GM19438 (cell line): ENCODE results near the gene C17orf114.

Experiments used
- ATAC-seq: cut with Tn5 transposase; IDR thresholded peaks from one replicate; pipeline ENCODE4 v1.9.1; 2021; ENCODE audit warnings: low read depth; ENCODE audit not compliant: unreplicated experiment

The C17orf114 gene

DNA sequence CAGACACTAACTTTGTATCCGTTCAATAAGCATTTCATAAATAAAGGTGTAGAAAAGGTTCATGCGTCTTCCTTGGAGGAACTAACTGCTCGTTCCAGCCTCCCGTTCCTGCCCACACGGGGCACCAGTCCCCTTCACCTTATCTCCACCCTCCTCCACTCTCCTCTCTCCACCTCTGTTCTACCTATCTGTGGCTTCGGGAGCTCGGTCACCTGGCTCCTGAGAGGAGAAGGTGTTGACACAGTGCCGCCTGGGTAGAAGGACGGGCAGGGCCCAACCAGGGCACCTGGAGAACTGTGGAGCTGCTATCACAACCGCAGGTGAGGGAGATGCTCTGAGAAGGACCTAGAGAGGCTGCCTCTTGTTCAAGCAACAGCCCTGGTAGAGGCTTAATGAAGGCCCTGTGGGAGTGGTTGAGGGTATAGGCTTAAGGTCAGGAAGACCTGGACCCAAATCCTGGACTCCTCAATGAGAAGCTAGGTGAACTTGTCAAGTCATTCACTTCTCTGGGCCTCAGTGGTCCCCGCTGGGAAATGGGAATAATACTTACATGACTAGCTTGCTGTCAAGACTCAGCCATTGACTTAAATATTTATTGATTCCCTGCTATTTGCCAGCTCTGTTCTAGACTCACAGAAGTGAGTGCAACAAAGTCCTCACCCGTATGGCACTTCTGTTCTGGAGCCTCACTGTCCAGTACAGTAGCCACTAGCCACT lies 21.4 kb upstream of the C17orf114 start:
- ATAC-seq = no peak

DNA sequence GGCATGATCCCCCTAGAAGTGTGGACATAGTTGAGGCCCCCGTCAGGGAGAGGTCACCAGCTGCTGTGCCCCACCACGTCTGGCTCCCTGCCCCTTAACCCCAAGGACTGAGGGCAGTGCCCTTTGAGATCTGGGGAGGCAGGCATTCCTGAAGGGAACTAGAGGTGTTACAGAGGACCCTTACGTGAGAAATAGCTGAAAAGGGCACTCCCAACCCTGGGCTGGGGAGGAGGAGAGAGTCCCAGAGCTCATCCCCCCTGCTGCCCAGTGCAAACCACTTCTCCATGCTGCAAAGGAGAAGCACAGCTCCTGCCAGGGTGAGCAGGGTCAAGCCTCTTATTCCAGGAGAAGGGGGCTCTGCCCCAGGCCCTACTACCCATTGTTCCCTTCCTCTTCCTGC lies 20.7 kb upstream of the C17orf114 start:
- ATAC-seq = no peak

- ATAC-seq = no peak
Observed at GRCh38 chr17:4818276-4818675, 16.1 kb upstream of the C17orf114 start.

- ATAC-seq = no peak
Observed at GRCh38 chr17:4816826-4817225, 14.7 kb upstream of the C17orf114 start.

DNA sequence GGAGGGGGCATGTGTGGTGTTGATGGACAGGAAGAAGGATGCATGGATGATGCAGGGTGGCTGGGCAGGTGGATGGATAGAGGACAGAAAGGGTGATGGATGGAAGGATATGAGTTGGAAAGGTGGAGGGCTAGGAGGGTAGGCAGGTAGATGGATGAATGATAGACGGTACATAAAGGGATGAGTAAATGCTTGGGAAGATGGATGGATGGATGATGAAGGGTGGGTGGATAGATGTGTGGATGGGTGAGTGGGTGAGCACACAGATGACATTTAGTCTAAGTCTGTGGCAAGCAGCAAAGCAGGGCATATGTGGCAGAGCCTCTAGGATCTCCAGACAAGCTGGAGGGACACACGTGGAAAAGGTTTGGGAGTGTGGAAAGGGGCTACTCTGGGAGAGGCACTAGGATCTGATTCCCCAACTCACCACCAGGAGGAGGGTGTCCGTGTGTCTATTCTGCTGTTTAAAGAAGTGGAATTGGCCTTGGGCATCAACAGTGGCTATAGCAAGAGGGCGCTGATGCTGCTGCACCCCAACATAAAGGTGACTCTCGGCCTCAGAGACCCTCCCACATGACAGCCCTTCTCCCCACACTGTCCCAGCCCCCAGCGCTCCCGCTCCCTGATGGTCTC lies 13.0 kb upstream of the C17orf114 start:
- no peak for ATAC-seq

DNA sequence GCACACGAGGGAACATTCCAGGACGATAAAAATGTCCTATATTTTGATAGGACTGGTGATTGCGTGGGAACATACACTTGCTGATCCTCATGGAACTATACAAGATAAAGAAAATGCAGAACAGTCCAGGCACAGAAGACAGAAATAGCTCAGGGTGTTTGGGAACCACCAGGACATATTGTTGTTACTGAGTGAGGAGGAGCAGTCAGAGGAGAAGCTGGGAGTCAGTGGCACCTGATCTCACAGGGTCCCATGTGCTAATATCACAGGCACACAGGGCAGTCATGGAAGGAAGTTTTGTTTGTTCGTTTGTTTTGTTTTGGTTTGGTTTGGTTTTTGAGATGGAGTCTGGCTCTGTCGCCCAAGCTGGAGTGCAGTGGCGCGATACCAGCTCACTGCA lies 10.6 kb upstream of the C17orf114 start:
- no peak for ATAC-seq

DNA sequence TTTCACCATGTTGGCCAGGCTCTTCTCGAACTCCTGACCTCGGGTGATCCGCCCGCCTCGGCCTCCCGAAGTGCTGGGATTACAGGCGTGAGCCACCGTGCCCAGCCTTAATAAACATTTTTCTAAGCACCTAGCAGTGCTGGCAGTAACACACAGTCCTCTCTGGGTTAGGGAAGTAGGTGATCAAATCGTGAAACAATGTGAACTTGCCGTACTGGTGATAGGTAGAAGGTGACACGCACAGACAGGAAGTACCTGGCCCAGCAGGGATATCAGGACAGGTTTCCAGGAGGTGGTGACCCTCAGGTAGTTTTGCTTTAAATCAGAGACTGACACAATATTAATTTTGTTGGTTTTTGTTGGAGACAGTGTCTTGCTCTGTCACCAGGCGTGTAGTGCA lies 9.3 kb upstream of the C17orf114 start:
- ATAC-seq = no peak

- ATAC-seq = no peak
Observed at GRCh38 chr17:4810696-4811290, 8.7 kb upstream of the C17orf114 start.

- ATAC-seq = no peak
Observed at GRCh38 chr17:4808378-4808767, 6.2 kb upstream of the C17orf114 start.

GRCh38 chr17:4807605-4808377 lies 5.7 kb upstream of the C17orf114 start:
- ATAC-seq = no peak

DNA sequence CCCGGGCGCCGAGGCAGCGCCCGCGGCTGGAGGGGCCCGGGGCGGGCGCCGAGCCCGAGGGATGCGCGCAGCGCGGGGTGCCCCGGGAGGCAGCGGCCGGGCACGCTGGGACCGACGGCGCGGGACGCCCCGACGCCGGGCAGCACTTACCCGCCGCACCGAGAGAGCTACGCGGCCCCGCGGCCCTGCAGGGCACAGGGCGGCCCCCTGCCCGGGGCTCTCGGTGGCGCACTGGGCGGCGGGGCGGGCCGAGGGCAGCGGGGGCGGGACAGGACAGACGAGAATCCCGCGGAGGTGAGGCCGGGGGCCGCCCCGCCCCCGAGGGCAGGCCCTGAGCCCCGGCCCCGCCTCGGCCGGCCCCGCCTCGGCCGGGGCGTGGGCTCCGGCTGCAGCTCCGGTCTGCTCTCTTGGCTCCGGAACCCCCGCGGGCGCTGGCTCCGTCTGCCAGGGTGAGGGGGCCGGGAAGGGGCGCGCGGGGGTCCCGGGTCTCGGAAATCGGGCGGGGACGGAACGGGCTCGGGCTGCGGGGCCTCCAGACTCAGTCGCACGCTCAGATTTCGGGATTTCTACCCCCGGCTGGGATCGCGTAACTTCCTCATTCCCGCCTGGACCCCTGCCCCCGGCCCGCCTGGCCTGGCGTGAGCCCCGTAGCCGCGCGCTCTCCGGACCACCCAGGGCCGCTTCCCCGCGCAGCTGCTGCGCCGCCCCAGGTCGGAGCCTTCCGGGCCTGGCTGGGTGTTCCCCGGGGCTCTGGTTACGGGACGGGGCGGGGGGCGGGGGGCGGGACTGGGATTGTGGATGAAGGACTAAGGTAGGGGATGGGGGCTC lies 4.9 kb upstream of the C17orf114 start, which contains the start of gene PLD2:
Gene PLD2 (plus strand): TSS at position 376 of the 828 bp plus-strand sequence. CDS start 621 bp downstream, outside the sequence.
- ATAC-seq = peak; percentile 83

GRCh38 chr17:4806456-4806776 lies 4.3 kb upstream of the C17orf114 start:
- no peak for ATAC-seq

DNA sequence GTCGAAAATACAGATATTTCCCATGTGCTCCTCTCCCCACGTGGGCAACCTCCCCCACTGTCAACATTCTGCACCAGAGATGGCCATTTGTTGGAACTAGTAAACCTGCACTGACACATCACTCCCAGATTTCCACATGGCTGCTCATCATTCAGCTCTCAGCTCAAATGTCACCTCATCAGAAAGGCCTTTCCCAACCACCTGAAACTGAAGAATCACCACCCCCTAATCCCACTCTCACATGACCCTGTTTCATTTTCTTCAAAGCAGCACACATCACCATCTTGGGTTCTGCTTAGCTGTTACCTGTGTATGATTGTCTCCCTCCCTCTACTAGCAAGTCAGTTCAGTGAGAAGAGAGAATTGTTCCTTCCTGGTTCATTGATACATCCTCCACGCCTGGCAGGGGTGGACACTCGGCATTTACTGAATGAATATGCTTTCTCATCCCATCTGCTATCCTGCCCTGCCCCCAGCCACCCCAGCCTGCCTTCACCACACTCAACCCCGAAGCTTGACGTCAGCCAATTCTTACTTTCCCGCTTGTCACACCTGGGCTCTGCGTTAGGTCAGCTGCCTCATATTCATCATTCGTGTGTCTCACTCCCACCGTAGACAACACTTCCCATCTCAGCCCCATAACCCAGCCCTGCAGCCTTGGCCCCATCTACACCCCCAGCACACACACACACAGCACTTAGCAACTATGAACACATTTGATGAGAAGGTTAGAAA lies 1.5 kb downstream of the C17orf114 start:
- ATAC-seq = no peak

- ATAC-seq = no peak
Observed at GRCh38 chr17:4796552-4796920, 5.6 kb downstream of the C17orf114 start.

GRCh38 chr17:4795168-4795567 lies 7.0 kb downstream of the C17orf114 start:
- ATAC-seq = no peak

DNA sequence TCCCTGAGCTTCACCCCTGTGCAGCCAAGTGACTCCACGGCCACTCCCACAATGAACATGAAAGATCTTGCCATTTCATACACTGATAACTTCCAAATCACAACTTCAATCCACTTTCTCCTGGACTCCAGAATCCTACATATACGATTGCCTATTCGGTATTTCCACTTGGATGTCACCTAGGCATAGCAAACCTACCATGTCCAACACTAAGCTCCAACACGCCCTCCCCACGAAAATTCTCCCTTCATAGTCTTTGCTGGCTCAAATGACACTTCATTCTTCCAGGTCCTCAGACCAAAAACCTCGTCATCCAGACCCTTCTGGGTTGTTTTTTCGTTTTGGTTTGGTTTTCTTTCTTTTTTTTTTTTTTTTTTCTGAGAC lies 11.4 kb downstream of the C17orf114 start:
- ATAC-seq = no peak

GRCh38 chr17:4789951-4790704 lies 12.0 kb downstream of the C17orf114 start:
- no peak for ATAC-seq

DNA sequence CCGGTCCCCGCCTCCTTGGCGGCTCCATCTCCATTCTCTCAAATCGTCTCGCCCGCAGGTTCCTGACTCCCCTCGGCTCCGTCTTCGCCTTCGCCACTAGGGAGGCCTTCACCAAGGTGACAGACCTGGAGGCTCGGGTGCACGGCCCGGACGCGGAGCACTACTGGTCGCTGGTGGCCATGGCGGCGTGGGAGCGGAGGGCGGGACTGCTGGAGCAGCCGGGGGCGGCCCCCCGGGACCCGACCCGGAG lies 12.5 kb downstream of the C17orf114 start:
- no peak for ATAC-seq
